Keratinocyte (primary cell): ENCODE data around the gene PARD3B. TPM values are rescaled to one million over a fixed set of nuclear protein-coding genes. Genes with fewer than 3 reads are reported as not detected.

Experiments used
- DNase-seq: peaks from one replicate; pipeline ENCODE4 v3.0.0-alpha.2; 2011; ENCODE audit warnings: low read depth, missing footprints, low spot score
- FAIRE-seq: peaks from 2 replicates; lab custom pipeline; 2011; peaks lifted over from hg19 to GRCh38; lab: Jason Lieb, UNC
- H2AFZ ChIP-seq: 2 replicates; pipeline ENCODE4 v1.6.0; 2012; ENCODE audit warnings: low read length, control low read depth, inconsistent platforms; ENCODE audit not compliant: control insufficient read depth
- H3K27ac ChIP-seq: 2 replicates; pipeline ENCODE4 v1.5.1; 2011; ENCODE audit warnings: low read length; ENCODE audit not compliant: control insufficient read depth, insufficient read depth
- H3K27me3 ChIP-seq: 3 replicates; pipeline ENCODE4 v1.6.0; 2011; ENCODE audit warnings: low read length; ENCODE audit not compliant: control insufficient read depth, insufficient read depth; ENCODE audit errors: extremely low read depth
- H3K36me3 ChIP-seq, 2 experiments: 2 replicates in 1 of 2; 3 replicates in 1 of 2; pipeline ENCODE4 v1.5.1; 2011; ENCODE audit warnings: low read length in 2 of 2, mild to moderate bottlenecking in 1 of 2; ENCODE audit not compliant: control insufficient read depth in 2 of 2, insufficient read depth in 2 of 2; ENCODE audit errors: extremely low read depth in 1 of 2
- H3K4me1 ChIP-seq: 3 replicates; pipeline ENCODE4 v1.5.1; 2011; ENCODE audit warnings: low read length; ENCODE audit not compliant: control insufficient read depth, insufficient read depth; ENCODE audit errors: extremely low read depth
- H3K4me2 ChIP-seq: 3 replicates; pipeline ENCODE4 v1.6.0; 2011; ENCODE audit warnings: low read depth, low read length; ENCODE audit not compliant: control insufficient read depth, insufficient read depth; ENCODE audit errors: extremely low read depth
- H3K4me3 ChIP-seq, 3 experiments: fragments of 200-600 bp in 1 of 3; sonication (generic) in 1 of 3; 2 replicates in 2 of 3; 3 replicates in 1 of 3; pipeline ENCODE4 v1.5.1; 2011 to 2016; ENCODE audit warnings: low read length in 3 of 3, mild to moderate bottlenecking in 3 of 3, control low read depth in 2 of 3, inconsistent platforms in 1 of 3, low read depth in 1 of 3, mixed read lengths in 1 of 3, mixed run types in 1 of 3, moderate library complexity in 1 of 3; ENCODE audit not compliant: control insufficient read depth in 2 of 3, insufficient read depth in 2 of 3; ENCODE audit errors: extremely low read depth in 1 of 3
- H3K79me2 ChIP-seq: 2 replicates; pipeline ENCODE4 v1.6.0; 2012; ENCODE audit warnings: low read length; ENCODE audit not compliant: control insufficient read depth, insufficient read depth
- H3K9ac ChIP-seq: 3 replicates; pipeline ENCODE4 v1.6.0; 2011; ENCODE audit warnings: low read length; ENCODE audit not compliant: control insufficient read depth, insufficient read depth; ENCODE audit errors: extremely low read depth
- H3K9me1 ChIP-seq: 3 replicates; pipeline ENCODE4 v1.6.0; 2011; ENCODE audit warnings: low read length; ENCODE audit not compliant: control insufficient read depth, insufficient read depth; ENCODE audit errors: extremely low read depth
- H3K9me3 ChIP-seq: 2 replicates; pipeline ENCODE4 v1.5.1; 2012; ENCODE audit warnings: low read depth, low read length; ENCODE audit not compliant: control insufficient read depth
- H4K20me1 ChIP-seq: 3 replicates; pipeline ENCODE4 v1.6.0; 2011; ENCODE audit warnings: low read length; ENCODE audit not compliant: control insufficient read depth, insufficient read depth; ENCODE audit errors: extremely low read depth
- EZH2 ChIP-seq: IDR thresholded peaks from one replicate; pipeline ENCODE4 v1.6.1; 2012; ENCODE audit warnings: inconsistent platforms, mild to moderate bottlenecking, low read length, moderate library complexity
- dilution Hi-C: fragments of 300-500 bp; cut with MboI; formaldehyde crosslinking; loops from one replicate; pipeline ENCODE4 v1.7.0; 2020; ENCODE audit warnings: low sequenced_read_pairs; ENCODE audit not compliant: extremely low pct_ligation_motif_present
- polyA plus RNA-seq, 5 experiments: library from polyadenylated mRNA; depleted of rRNA in 3 of 5; stranded (reverse) in 3 of 5; stranded (forward) in 1 of 5; unstranded in 1 of 5; fragments of >200 nt; gene quantifications; 1 replicate in 1 of 5; 2 replicates in 3 of 5; 3 replicates in 1 of 5; pipeline versions ENCODE4 v1.2.1 to v1.2.3, GENCODE V29; 2011 to 2012; ENCODE audit warnings: missing spikeins in 2 of 5, low read depth in 1 of 5, low replicate concordance in 1 of 5
- TF ChIP-seq, protein P1 (sequence below), 3 experiments: IDR thresholded peaks in 1 of 3; conservative IDR thresholded peaks in 1 of 3; optimal IDR thresholded peaks in 1 of 3; 2 replicates in 2 of 3; 3 replicates in 1 of 3; pipeline versions ENCODE3 to v1.5.1; 2011; ENCODE audit warnings: low read length in 3 of 3, mild to moderate bottlenecking in 3 of 3, moderate library complexity in 2 of 3, control low read depth in 1 of 3, inconsistent platforms in 1 of 3; ENCODE audit not compliant: insufficient read depth in 2 of 3; ENCODE audit errors: extremely low read depth in 1 of 3

PARD3B gene
- polyA plus RNA-seq, 1 donor (not counting 4 experiments of a cell fraction or from before 2014, with no cell fraction given): 1.2 TPM

DNA sequence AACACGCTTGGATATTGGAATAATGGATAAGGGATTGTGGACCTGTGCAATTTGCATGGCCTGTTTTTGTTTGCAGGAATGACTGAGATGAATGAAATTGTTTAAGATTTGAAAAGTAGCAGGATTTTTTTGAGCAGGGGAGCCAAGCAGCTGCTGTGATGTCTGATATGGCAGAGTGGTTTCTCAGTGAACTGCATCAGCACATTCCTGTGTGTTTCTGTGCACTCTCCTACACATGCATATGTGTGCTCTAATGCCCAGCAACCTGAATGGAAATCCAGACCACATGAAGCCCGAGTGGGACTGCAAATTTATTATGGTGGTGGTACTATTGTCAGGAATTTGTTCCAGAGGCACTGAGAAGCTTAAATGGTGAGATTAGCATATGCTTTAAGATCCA lies 161.7 kb downstream of the PARD3B start:
- Histone ChIP-seq H3K36me3 (no peaks in the 10 kb centered on the region), H3K4me2 (no peak overlapping the region), H2AFZ (no peak overlapping the region), H3K9ac (no peak overlapping the region), H3K4me1 (no peaks in the 10 kb centered on the region), H3K27ac (no peak overlapping the region), H3K9me3 (no peaks in the 10 kb centered on the region), H3K4me3 (no peak overlapping the region), H4K20me1 (no peaks in the 10 kb centered on the region), H3K9me1 (no peaks in the 10 kb centered on the region), H3K27me3 (no peaks in the 10 kb centered on the region), H3K79me2 (no peaks in the 10 kb centered on the region)
- no peak for DNase-seq
- TF ChIP-seq, protein P1, sequence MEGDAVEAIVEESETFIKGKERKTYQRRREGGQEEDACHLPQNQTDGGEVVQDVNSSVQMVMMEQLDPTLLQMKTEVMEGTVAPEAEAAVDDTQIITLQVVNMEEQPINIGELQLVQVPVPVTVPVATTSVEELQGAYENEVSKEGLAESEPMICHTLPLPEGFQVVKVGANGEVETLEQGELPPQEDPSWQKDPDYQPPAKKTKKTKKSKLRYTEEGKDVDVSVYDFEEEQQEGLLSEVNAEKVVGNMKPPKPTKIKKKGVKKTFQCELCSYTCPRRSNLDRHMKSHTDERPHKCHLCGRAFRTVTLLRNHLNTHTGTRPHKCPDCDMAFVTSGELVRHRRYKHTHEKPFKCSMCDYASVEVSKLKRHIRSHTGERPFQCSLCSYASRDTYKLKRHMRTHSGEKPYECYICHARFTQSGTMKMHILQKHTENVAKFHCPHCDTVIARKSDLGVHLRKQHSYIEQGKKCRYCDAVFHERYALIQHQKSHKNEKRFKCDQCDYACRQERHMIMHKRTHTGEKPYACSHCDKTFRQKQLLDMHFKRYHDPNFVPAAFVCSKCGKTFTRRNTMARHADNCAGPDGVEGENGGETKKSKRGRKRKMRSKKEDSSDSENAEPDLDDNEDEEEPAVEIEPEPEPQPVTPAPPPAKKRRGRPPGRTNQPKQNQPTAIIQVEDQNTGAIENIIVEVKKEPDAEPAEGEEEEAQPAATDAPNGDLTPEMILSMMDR (optimal IDR thresholded peaks at IDR 0.05 in 1 of 3, IDR thresholded peaks at IDR 0.05 in 1 of 3, conservative IDR thresholded peaks at IDR 0.05 in 1 of 3; ENCODE audit: extremely low read depth in 1 of 3, insufficient read depth in 2 of 3, low read length in 3 of 3): no peak
- no peak for TF ChIP-seq EZH2
- dilution Hi-C loops: no loop called here
- no peak for FAIRE-seq

DNA sequence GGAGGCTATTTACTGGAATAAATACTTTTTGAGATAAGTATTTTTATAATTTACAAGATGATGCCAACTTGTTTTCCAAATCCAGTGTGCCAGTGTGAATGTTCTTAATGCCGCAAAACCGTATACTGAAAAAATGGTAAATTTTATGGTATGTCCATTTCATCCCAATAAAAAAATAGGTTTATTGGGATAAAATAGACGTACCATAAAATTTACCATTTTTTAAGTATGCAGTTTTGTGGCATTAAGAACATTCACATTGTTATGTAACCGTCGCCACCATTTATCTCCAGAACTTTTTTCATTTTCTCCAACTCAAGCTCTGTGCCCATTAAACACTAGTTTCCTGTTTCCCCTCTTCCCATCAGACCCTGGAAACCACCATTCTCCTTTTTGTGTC lies 167.9 kb downstream of the PARD3B start:
- H3K4me3 ChIP-seq: no peak overlapping the region
- no peak overlapping the region for H3K9ac ChIP-seq
- no peak overlapping the region for H2AFZ ChIP-seq
- H3K36me3 ChIP-seq: no peaks in the 10 kb centered on the region
- dilution Hi-C loops: no loop called here
- no peak overlapping the region for H3K4me2 ChIP-seq
- H3K9me1 ChIP-seq: no peaks in the 10 kb centered on the region
- DNase-seq (no peak), FAIRE-seq (no peak)
- H3K9me3 ChIP-seq: no peaks in the 10 kb centered on the region
- no peak for TF ChIP-seq EZH2
- TF ChIP-seq, protein P1 (optimal IDR thresholded peaks at IDR 0.05 in 1 of 3, IDR thresholded peaks at IDR 0.05 in 1 of 3, conservative IDR thresholded peaks at IDR 0.05 in 1 of 3; ENCODE audit: extremely low read depth in 1 of 3, insufficient read depth in 2 of 3, low read length in 3 of 3): no peak
- no peak overlapping the region for H3K27ac ChIP-seq
- H3K4me1 ChIP-seq: no peaks in the 10 kb centered on the region
- no peaks in the 10 kb centered on the region for H4K20me1 ChIP-seq
- H3K79me2 ChIP-seq: no peaks in the 10 kb centered on the region
- H3K27me3 ChIP-seq: no peaks in the 10 kb centered on the region
